ENCODE measurements around the gene UBR3. TPM values are rescaled to one million over a fixed set of nuclear protein-coding genes. Genes with fewer than 3 reads are reported as not detected.
"Not testable (repeated sequence)": the region's sequence is repeated elsewhere in the genome, so short reads cannot be mapped to it uniquely, and the experiment has no call there.

Gene UBR3
- total RNA-seq, 4 donors from 2014 or later: 40.0 to 147 (median 87.7) TPM

- no peak overlapping the region for H3K4me3 ChIP-seq
Measured at GRCh38 chr2:169955940-169956339, 128.7 kb downstream of the UBR3 start.

GRCh38 chr2:169957219-169957618 lies 130.0 kb downstream of the UBR3 start:
- H3K9me3 ChIP-seq; DNase-seq; H3K4me1 ChIP-seq; H3K27ac ChIP-seq; H3K27me3 ChIP-seq; intact Hi-C loops (cut with DNase I; ENCODE audit: low total_unique reads); H3K4me3 ChIP-seq; H3K36me3 ChIP-seq: not testable (repeated sequence)

More at GRCh38 chr2:169955940-169956339, 128.7 kb downstream of the UBR3 start:
- Histone ChIP-seq H3K27me3 (no peaks in the 10 kb centered on the region), H3K27ac (no peak overlapping the region), H3K36me3 (no peaks in the 10 kb centered on the region), H3K4me1 (no peaks in the 10 kb centered on the region), H3K9me3 (peaks cover 0 to 6% of the 10 kb centered on the region in 2 donors)
- intact Hi-C loops (cut with DNase I; ENCODE audit: low total_unique reads): no loop called here
- no peak for DNase-seq
- no peak for TF ChIP-seq CTCF (IDR thresholded peaks at IDR 0.05)
- no peak for TF ChIP-seq POLR2A (IDR thresholded peaks at IDR 0.05)

GRCh38 chr2:169961911-169962310 lies 134.7 kb downstream of the UBR3 start:
- Histone ChIP-seq H3K27me3 (no peaks in the 10 kb centered on the region), H3K27ac (no peak overlapping the region), H3K9me3 (peaks cover 0 to 6% of the 10 kb centered on the region in 2 donors), H3K4me3 (no peak overlapping the region), H3K36me3 (no peaks in the 10 kb centered on the region), H3K4me1 (no peaks in the 10 kb centered on the region)
- intact Hi-C loops (cut with DNase I; ENCODE audit: low total_unique reads): no loop called here
- no peak for TF ChIP-seq POLR2A (IDR thresholded peaks at IDR 0.05)
- no peak for TF ChIP-seq CTCF (IDR thresholded peaks at IDR 0.05)
- DNase-seq: no peak

- H3K27me3 ChIP-seq: no peaks in the 10 kb centered on the region
- peaks cover 0 to 3% of the 10 kb centered on the region in 2 donors for H3K9me3 ChIP-seq
- no peak for TF ChIP-seq POLR2A (IDR thresholded peaks at IDR 0.05)
- TF ChIP-seq CTCF (IDR thresholded peaks at IDR 0.05): no peak
- DNase-seq: no peak
- intact Hi-C loops (cut with DNase I; ENCODE audit: low total_unique reads): no loop called here
- H3K27ac ChIP-seq: no peak overlapping the region
- H3K36me3 ChIP-seq: no peaks in the 10 kb centered on the region
- H3K4me3 ChIP-seq: no peak overlapping the region
- H3K4me1 ChIP-seq: no peaks in the 10 kb centered on the region
Measured at GRCh38 chr2:169963786-169964185, 136.5 kb downstream of the UBR3 start.

GRCh38 chr2:169964740-169965139 lies 137.5 kb downstream of the UBR3 start:
- TF ChIP-seq POLR2A (IDR thresholded peaks at IDR 0.05) (no peak), CTCF (IDR thresholded peaks at IDR 0.05) (no peak)
- no peak for DNase-seq
- Histone ChIP-seq H3K36me3 (no peaks in the 10 kb centered on the region), H3K4me3 (no peak overlapping the region), H3K4me1 (no peaks in the 10 kb centered on the region), H3K9me3 (no peaks in the 10 kb centered on the region), H3K27me3 (no peaks in the 10 kb centered on the region), H3K27ac (no peak overlapping the region)
- intact Hi-C loops (cut with DNase I; ENCODE audit: low total_unique reads): no loop called here

GRCh38 chr2:169965495-169965894 lies 138.2 kb downstream of the UBR3 start:
- no peak for TF ChIP-seq POLR2A (IDR thresholded peaks at IDR 0.05)
- no peak for TF ChIP-seq CTCF (IDR thresholded peaks at IDR 0.05)
- H3K36me3 ChIP-seq: no peaks in the 10 kb centered on the region
- no peak overlapping the region for H3K27ac ChIP-seq
- no peaks in the 10 kb centered on the region for H3K9me3 ChIP-seq
- H3K4me3 ChIP-seq: no peak overlapping the region
- intact Hi-C loops (cut with DNase I; ENCODE audit: low total_unique reads): no loop called here
- H3K27me3 ChIP-seq: no peaks in the 10 kb centered on the region
- H3K4me1 ChIP-seq: no peaks in the 10 kb centered on the region
- DNase-seq: no peak
